Suppressor macrophage (primary cell): ENCODE measurements around the gene FUT3.
"Not testable (repeated sequence)": the region's sequence is repeated elsewhere in the genome, so short reads cannot be mapped to it uniquely, and the experiment has no call there.

Source experiments
- DNase-seq, 4 experiments: peaks; one replicate each; pipeline ENCODE4 v3.0.0-alpha.2; 2020 to 2022
- total RNA-seq, 17 experiments: gene quantifications; one replicate each; lab custom pipeline; 2026; ENCODE audit warnings: mixed read lengths in 6 of 17, inconsistent platforms in 3 of 17; lab: John Stamatoyannopoulos, UW

FUT3 gene
- total RNA-seq: 0 to 1.4 (median 0) reads per million in 17 experiments

GRCh38 chr19:5851302-5851701, at the start of gene FUT3:
TSS of gene FUT3 (minus strand) at chr19:5851449.
- DNase-seq: no peak

DNA sequence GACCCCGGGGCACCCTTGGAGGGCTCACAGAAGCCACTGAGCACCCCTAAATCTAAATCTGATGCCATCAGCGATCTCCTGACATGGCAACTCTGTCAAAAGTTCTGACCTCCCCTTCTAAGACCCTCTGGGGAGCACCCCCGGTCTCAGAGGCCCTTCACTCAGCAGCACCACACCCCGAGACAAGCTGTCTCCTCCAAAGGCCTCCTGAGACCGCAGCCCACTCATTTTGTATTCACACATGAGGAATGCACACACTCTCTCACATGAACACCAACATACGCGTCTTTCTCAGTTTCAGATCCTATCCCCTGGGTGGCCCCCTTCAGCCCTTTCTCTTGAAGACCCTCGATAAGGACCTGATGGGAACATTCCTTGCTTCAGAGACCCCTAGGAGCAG, 49.7 kb upstream of the FUT3 start:
- DNase-seq: no peak

DNA sequence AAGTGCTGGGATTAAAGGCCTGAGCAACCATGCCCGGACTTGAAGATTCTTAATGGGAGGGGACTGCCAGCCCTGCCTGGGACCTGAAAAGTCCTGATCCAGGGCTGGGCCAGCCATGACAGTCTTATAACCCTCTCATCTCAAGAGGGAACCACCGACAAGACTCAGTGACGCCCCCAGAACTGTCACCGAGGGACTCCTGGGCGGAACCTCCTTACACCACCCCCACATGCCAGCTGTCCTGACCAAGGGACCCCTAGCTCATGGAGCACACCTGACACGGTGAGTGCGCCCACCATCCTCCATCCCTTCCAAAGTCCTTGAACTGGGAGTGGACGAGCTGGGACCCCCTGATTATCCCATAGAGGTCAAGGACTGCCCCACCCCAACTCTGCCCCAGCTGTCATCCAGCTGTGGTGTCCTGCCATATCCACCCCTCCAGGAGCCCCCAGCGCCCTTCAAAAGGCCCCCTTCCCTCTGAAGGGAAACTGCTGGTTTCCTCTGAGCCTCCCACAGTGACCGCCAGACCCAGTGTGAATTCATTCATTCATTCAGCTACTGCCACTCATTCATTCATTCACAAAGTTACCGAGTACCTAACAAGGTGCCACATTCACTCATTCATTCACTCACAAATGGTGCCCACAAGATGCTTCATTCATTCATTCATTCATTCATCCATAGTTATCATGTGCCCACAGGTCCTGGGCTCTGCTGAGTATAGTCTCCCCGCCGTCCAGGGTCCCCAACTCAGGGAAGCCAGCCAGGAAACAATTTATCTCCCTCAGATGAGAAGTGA, 48.7 kb upstream of the FUT3 start:
- no peak for DNase-seq

GRCh38 chr19:5897189-5897969, 46.1 kb upstream of the FUT3 start:
- no peak for DNase-seq

DNA sequence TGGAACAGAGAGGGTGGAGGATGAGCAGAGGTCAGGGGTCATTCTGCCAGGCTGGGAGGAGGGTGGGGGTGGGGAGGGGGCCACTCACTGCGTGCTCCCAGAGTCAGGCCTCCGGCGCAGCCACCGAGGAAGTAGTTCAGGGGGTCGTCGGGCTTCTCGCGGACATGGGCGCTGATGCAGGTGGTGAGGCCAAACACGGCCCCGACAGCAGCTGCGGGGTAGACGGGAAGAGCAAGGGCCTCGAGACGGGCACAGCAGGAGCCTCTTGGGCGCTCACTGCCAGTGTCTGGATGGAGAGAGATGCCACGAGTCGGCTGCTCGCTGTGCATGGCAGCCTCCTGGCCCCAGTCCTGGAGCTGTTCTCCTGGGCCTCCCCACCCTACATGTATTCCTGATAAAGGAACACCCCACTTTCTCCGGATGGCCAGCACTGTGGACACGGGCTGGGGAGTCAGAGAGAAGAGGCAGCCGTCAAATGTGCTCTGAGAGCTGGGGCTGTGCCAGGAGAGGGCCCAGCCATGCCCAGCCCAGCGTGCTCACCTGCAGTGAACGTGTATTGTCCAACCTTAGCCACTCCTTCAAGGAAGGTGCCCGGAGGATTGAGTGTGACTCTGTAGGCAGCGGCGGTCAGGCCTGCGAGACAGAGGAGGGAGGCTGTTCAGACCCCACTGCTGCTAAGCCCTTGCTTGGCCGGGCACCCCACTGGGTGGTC, 45.3 kb upstream of the FUT3 start:
- DNase-seq: no peak

- DNase-seq: no peak
These were observed 44.6 kb upstream of the FUT3 start for GRCh38 chr19:5895890-5896289.

- no peak for DNase-seq
These were observed 44.2 kb upstream of the FUT3 start for GRCh38 chr19:5895409-5895808.

GRCh38 chr19:5894704-5895349, 43.6 kb upstream of the FUT3 start:
- no peak for DNase-seq

DNA sequence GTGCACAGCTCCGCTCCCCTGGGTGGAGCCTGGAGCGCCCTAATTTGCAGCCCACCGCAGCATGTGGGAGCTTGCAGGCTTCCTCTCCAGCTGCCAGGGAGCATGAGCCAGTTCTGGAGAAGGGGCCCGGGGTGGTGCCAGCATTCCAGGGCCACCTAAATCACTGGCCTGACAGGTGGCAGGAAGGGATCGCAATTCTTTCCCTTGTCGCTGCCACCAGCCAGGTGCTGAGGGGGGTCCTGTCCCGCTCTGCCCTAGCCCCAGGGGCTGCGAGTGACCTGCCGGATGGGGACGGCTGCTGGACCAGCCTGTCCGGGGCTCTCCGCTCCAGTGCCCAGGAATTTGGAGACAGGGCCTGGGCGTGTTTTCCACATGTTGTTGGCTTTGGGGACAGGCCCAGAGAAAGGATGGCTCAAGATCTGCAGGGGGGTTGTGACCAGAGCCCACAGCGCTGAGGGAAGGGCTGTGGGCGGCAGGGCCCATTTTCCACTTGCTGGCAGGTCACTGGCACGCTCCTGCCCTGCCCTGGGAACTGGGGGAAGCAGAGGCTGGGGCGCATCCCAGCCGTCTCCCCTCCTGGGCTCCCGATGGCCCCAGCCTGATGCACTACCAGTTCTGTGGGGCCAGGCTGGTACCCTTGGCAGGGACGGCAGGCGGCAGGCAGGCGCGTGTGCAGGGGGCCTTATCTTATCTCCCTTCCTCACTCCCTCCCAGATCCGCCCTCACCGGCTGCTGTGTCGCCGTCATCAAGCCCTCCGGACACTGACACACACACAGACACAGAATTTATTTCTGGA, 42.9 kb upstream of the FUT3 start:
- no peak for DNase-seq

DNA sequence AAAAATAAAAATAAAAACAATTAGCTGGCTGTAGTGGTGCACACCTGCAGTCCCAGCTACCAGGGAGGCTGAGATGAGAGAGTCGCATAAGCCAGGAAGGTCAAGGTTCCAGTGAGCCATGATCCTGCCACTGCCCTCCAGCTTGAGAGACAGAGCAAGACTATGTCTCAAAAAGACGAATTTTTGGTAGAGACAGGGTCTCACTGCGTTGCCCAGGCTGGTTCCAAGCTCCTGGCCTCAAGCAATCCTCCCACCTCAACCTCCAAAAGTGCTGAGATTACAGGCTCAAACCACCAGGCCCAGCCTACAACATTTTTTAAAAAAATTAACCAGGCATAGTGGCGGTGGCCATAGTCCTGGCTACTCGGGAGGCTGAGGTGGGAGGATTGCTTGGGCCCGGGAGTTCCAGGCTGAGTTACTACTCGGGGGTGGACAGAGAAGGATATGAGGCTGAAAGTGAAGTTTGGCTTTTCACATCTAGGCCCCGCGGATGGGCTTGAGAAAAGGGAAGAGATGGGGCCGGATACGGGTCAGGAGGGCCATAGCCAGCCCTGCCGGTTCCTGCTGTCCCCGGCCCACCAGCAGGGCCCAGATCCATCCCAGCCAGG, 42.2 kb upstream of the FUT3 start:
- no peak for DNase-seq

DNA sequence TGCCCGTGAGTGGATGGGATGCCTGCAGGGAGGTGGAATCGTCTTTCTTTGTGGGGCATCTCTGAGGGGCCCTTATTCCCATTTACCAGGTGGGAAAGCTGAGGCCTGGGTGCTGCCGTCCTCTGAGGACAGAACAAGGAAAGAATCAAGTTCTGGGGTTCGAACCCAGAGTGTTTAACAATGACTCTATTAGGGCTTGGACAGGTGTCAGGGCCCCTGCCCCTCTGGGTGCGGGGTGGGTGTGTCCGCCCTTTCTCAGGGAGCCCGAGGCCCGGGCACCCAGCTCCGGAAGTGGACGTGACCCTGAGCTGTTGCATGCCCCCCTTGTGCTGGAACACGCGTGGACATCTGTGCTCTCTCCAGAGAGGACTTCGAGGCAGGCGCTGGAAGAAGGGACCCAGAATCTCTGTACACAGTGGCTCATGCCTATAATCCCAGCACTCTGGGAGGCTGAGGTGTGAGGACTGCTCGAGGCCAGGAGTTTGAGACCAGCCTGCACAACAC, 41.6 kb upstream of the FUT3 start:
- no peak for DNase-seq

GRCh38 chr19:5891938-5892771, 40.9 kb upstream of the FUT3 start:
- peak; percentile 40 to 74 (median 53) for DNase-seq

- no peak for DNase-seq
These were observed 40.3 kb upstream of the FUT3 start for GRCh38 chr19:5891572-5891937.

- no peak for DNase-seq
These were observed 38.9 kb upstream of the FUT3 start for GRCh38 chr19:5890099-5890498.

GRCh38 chr19:5889288-5889971, 38.2 kb upstream of the FUT3 start:
- no peak for DNase-seq

DNA sequence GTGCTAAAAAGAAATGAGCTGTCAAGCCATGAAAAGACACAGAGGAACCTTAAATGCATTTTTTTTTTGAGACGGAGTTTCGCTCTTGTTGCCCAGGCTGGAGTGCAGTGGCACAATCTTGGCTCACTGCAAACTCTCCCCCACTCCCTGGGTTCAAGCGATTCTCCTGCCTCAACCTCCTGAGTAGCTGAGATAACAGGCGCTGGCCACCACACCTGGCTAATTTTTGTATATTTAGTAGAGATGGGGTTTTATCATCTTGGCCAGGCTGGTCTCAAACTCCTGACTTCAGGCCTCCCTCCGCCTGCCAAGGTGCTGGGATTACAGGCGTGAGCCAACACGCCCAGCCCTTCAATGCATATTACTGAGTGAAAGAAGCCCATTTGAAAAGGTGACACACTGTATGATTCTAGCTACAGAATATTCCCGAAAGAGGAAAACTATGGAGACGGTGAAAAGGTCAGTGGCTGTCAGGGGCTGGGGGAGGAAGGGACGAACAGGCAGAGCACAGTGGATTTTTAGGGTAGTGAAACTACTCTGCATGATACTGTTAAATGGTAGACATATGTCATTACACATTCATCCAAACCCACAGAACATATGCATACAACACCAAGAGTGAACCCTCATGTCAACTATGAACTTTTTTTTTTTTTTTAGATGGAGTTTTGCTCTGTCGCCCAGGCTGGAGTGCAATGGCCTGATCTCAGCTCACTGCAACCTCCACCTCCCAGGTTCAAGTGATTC, 33.0 kb upstream of the FUT3 start:
- DNase-seq: peak; percentile 28 to 64 (median 53)

DNA sequence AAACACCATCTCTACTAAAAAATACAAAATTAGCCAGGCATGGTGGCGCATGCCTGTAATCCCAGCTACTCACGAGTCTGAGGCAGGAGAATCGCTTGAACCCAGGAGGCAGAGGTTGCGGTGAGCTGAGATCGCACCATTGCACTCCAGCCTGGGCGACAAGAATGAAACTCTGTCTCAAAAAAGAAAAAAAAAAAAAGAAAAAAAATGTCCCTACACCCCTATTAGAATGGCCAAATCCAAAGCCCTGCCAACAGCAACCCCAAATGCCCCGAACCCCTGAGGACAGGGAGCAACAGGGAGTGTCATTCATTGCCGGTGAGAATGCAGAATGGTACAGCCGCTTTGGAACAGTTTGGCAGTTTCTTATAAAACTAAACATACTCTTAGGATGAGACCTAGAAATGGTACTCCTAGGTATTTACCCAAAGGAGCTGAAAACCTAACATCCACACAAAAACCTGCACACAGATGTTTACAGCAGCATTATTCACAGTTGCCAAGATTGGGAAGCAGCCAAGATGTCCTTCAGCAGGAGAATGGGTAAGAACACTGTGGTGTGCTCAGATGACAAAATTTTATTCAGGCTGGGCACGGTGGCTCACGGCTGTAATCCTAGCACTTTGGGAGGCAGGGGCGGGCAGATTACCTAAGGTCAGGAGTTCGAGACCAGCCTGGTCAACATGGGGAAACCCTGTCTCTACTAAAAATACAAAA, 32.1 kb upstream of the FUT3 start:
- not testable (repeated sequence) for DNase-seq

DNA sequence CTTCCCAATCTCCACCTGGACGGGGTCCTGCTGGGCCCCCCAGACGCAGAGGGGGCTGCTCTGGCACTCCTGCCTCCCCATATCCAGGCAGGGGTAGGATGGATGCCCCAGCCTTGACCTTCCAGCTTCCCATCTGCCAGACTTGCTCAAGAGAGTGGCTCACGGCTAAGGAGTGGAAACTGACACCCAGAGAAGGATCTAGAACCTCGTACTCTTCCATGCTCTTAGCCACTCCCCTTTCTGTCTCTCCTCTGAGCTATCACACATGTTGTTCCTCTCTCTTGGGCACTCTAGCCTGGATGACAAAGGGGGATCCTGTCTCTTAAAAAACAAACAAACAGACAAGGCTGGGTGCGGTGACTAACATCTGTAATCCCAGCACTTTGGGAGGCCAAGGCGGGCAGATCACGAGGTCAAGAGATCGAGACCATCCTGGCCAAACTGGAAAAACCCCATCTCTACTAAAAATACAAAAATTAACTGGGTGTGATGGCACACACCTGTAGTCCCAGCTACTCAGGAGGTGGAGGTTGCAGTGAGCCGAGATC, 31.2 kb upstream of the FUT3 start:
- DNase-seq: no peak
